H1 (cell line): ENCODE measurements around the gene GDAP1L1. TPM values are rescaled to one million over a fixed set of nuclear protein-coding genes. Genes with fewer than 3 reads are reported as not detected.

Experiments
- CBX8 ChIP-seq: fragments of 300-800, 300-1000 bp; sonication (generic); IDR thresholded peaks from 2 replicates; pipeline ENCODE4 v1.7.1; 2016; ENCODE audit warnings: low read depth, low read length, borderline replicate concordance
- CTCF ChIP-seq, 3 experiments: IDR thresholded peaks; 1 replicate in 2 of 3; 2 replicates in 1 of 3; pipeline versions ENCODE4 v1.5.1 to v1.6.1; 2011; ENCODE audit warnings: low read length in 3 of 3, mild to moderate bottlenecking in 3 of 3, inconsistent platforms in 2 of 3, low read depth in 1 of 3, moderate library complexity in 1 of 3; ENCODE audit not compliant: insufficient read depth in 1 of 3; ENCODE audit errors: control extremely low read depth in 1 of 3
- KDM4A ChIP-seq: IDR thresholded peaks from one replicate; pipeline ENCODE4 v1.7.1; 2012; ENCODE audit warnings: low read depth, mild to moderate bottlenecking, moderate library complexity, low read length, inconsistent platforms; ENCODE audit not compliant: severe bottlenecking
- MAX ChIP-seq: IDR thresholded peaks from 2 replicates; pipeline ENCODE4 v1.6.1; 2012; ENCODE audit warnings: inconsistent platforms
- SAP30 ChIP-seq: fragments of 300-600 bp; sonication (generic); IDR thresholded peaks from 2 replicates; pipeline ENCODE4 v1.7.1; 2012; ENCODE audit warnings: low read length, moderate library complexity, mild to moderate bottlenecking, inconsistent platforms; ENCODE audit not compliant: insufficient read depth, insufficient replicate concordance
- polyA plus RNA-seq, 7 experiments: library from polyadenylated mRNA; depleted of rRNA in 3 of 7; stranded (reverse) in 5 of 7; unstranded in 2 of 7; fragments of >200 nt in 5 of 7; fragments of 200-250 nt in 2 of 7; gene quantifications; 1 replicate in 5 of 7; 2 replicates in 1 of 7; 4 replicates in 1 of 7; pipeline versions ENCODE4 v1.2.1 to v1.2.3, GENCODE V29; 2011 to 2013; ENCODE audit warnings: missing spikeins in 2 of 7, mixed read lengths in 2 of 7
- total RNA-seq: library from RNA; stranded (reverse); fragmentation: NEBNext Ultra II Directional; extraction: Animal tissue kit (Norgen Biotek cat#: 25700); gene quantifications from 2 replicates; pipeline ENCODE4 v1.2.1, GENCODE V29; 2021

Gene GDAP1L1
- total and polyA plus RNA-seq, 2 of the 8 experiments (the other 6 are each of a cell fraction or from before 2014, with no cell fraction given) = 8.5 to 63.1 TPM

- TF ChIP-seq MAX (no peak), CBX8 (no peak), SAP30 (peak; percentile 87), CTCF (IDR thresholded peaks at IDR 0.05; ENCODE audit: control extremely low read depth in 1 of 3, insufficient read depth in 1 of 3, low read depth in 1 of 3, low read length in 3 of 3) (peak; percentile 85 to 99 (median 97)), KDM4A (peak; percentile 9)
Measured at GRCh38 chr20:44247586-44248409, 690 bp downstream of the GDAP1L1 start (continued).
